ENCODE results near the gene XRCC1. TPM values are rescaled to one million over a fixed set of nuclear protein-coding genes. Genes with fewer than 3 reads are reported as not detected.
"Not testable (repeated sequence)": the region's sequence is repeated elsewhere in the genome, so short reads cannot be mapped to it uniquely, and the experiment has no call there.

The XRCC1 gene
- total and polyA plus RNA-seq, 2 donors from 2014 or later, result 19.3 to 24.5 TPM

GRCh38 chr19:43526884-43527859 is 48.2 kb downstream of the XRCC1 start, which contains the start of gene ETHE1:
Gene ETHE1 (minus strand): TSS chr19:43527201. CDS start chr19:43527177, 24 bp downstream.
- Histone ChIP-seq H3K4me3 (ENCODE audit: low read length in 3 of 3) (peak within 1 kb of the TSS; percentile 71 to 90 (median 88)), H3K27ac (ENCODE audit: low read depth in 2 of 2, low read length in 2 of 2) (peak within 1 kb of the TSS; percentile 83 to 89), H3K9me3 (ENCODE audit: control insufficient read depth in 2 of 3, insufficient read depth in 1 of 3, low read length in 3 of 3) (no peaks in the 10 kb centered on the region), H3K9ac (ENCODE audit: low read length in 3 of 3) (peak within 1 kb of the TSS; percentile 57 to 90 (median 77)), H3K36me3 (ENCODE audit: control insufficient read depth in 2 of 3, insufficient read depth in 3 of 3, low read length in 3 of 3) (peaks cover 0 to 2% (median 0%) of the 10 kb centered on the region in 3 donors), H3K4me1 (ENCODE audit: control insufficient read depth in 2 of 3, insufficient read depth in 2 of 3, low read depth in 1 of 3, low read length in 3 of 3) (peaks cover 0 to 12% (median 10%) of the 10 kb centered on the region in 3 donors), H3K27me3 (ENCODE audit: control insufficient read depth, insufficient read depth, low read length) (no peaks in the 10 kb centered on the region)
- FAIRE-seq, result no peak
- TF ChIP-seq, protein P1, sequence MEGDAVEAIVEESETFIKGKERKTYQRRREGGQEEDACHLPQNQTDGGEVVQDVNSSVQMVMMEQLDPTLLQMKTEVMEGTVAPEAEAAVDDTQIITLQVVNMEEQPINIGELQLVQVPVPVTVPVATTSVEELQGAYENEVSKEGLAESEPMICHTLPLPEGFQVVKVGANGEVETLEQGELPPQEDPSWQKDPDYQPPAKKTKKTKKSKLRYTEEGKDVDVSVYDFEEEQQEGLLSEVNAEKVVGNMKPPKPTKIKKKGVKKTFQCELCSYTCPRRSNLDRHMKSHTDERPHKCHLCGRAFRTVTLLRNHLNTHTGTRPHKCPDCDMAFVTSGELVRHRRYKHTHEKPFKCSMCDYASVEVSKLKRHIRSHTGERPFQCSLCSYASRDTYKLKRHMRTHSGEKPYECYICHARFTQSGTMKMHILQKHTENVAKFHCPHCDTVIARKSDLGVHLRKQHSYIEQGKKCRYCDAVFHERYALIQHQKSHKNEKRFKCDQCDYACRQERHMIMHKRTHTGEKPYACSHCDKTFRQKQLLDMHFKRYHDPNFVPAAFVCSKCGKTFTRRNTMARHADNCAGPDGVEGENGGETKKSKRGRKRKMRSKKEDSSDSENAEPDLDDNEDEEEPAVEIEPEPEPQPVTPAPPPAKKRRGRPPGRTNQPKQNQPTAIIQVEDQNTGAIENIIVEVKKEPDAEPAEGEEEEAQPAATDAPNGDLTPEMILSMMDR (IDR thresholded peaks at IDR 0.05; ENCODE audit: borderline replicate concordance, extremely low read depth, insufficient read depth), result no peak
- DNase-seq, result peak; percentile 80 to 94 (median 86)
- intact Hi-C loops (cut with DNase I), result no loop called here

DNA sequence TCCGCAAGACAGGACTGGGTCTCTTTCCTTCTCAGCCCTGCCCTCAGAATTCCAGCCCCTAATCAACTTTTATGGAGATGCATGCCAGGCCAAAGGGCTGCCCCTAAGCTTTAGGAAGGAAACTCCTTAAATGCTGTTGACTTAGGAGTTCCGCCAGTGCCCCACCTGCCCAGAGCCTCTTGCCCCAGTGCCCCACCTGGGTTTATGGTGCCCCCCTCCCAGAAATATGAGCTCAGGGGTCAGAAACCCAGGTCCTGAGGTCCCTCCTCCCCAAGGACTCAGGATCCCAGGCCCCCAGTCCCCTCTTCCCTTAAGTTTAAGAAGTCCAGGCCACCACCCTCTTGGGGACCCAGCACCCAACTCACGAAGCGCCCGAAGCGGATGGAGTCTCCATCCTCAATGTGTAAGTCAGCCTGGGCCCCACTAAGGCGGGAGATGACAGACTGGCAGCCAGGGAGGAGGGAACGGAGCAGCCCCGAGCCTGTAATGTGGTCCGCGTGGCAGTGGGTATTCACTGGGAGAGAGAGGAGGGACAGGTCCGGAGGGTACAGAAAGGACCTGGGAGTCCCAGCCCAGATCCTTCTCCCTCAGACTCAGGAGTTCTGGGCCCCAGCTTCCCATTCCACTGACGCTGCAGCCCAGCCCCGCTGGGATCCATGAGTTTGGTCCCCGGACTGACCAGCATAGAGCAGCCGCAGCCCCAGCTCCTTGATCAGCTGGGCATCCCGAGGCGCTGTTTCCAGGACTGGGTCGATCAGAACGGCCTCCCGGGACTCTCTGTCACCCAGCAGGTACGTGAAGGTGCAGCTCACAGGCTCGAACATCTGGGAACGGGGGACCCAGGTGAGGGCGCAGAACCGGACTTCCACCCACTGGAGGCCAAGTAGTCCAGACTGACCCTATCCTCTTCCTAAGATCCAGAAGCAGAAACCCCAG is 49.2 kb downstream of the XRCC1 start:
- intact Hi-C loops (cut with DNase I), result no loop called here
- FAIRE-seq (no peak), DNase-seq (peak; percentile 24 to 82 (median 47))
- Histone ChIP-seq H3K9me3 (ENCODE audit: control insufficient read depth in 2 of 3, insufficient read depth in 1 of 3, low read length in 3 of 3) (no peaks in the 10 kb centered on the region), H3K4me1 (ENCODE audit: control insufficient read depth in 2 of 3, insufficient read depth in 2 of 3, low read depth in 1 of 3, low read length in 3 of 3) (peaks cover 0 to 10% (median 9%) of the 10 kb centered on the region in 3 donors), H3K27ac (ENCODE audit: low read depth in 2 of 2, low read length in 2 of 2) (peak overlapping the region; percentile 83 to 89), H3K9ac (ENCODE audit: low read length in 3 of 3) (peak overlapping the region; percentile 23 to 90 (median 77)), H3K36me3 (ENCODE audit: control insufficient read depth in 2 of 3, insufficient read depth in 3 of 3, low read length in 3 of 3) (peaks cover 0 to 2% (median 0%) of the 10 kb centered on the region in 3 donors), H3K27me3 (ENCODE audit: control insufficient read depth, insufficient read depth, low read length) (no peaks in the 10 kb centered on the region), H3K4me3 (ENCODE audit: low read length in 3 of 3) (peak overlapping the region; percentile 65 to 90 (median 88))
- TF ChIP-seq, protein P1 (IDR thresholded peaks at IDR 0.05; ENCODE audit: borderline replicate concordance, extremely low read depth, insufficient read depth), result no peak

- FAIRE-seq (no peak), DNase-seq (peak; percentile 54 to 83 (median 69))
- H3K4me3 ChIP-seq (ENCODE audit: low read length in 3 of 3), result peak overlapping the region; percentile 28 to 90 (median 88)
Measured at GRCh38 chr19:43524922-43525835, 50.1 kb downstream of the XRCC1 start.

DNA sequence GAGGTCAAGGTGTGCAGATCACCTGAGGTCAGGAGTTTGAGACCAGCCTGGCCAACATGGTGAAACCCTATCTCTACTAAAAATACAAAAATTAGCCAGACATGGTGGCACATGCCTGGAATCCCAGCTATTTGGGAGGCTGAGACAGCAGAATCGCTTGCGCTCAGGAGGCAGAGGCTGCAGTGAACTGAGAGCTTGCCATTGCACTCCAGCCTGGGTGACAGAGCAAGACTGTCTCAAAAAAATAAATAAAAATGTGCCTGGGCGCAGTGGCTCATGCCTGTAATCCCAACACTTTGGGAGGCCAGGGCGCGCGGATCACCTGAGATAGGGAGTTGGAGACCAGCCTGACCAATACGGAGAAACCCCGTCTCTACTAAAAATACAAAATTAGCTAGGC is 51.6 kb downstream of the XRCC1 start:
- DNase-seq; H3K36me3 ChIP-seq (ENCODE audit: control insufficient read depth in 2 of 3, insufficient read depth in 3 of 3, low read length in 3 of 3); H3K4me3 ChIP-seq (ENCODE audit: low read length in 3 of 3); H3K9ac ChIP-seq (ENCODE audit: low read length in 3 of 3); FAIRE-seq; H3K27me3 ChIP-seq (ENCODE audit: control insufficient read depth, insufficient read depth, low read length); H3K27ac ChIP-seq (ENCODE audit: low read depth in 2 of 2, low read length in 2 of 2); H3K9me3 ChIP-seq (ENCODE audit: control insufficient read depth in 2 of 3, insufficient read depth in 1 of 3, low read length in 3 of 3): not testable (repeated sequence)
- H3K4me1 ChIP-seq (ENCODE audit: control insufficient read depth in 2 of 3, insufficient read depth in 2 of 3, low read depth in 1 of 3, low read length in 3 of 3), result peaks cover 0 to 10% (median 9%) of the 10 kb centered on the region in 3 donors
- intact Hi-C loops (cut with DNase I), result loop anchor here (5.0 kb wide), 1 partner anchor 76 kb away; no protein-coding TSS in a partner anchor

More at GRCh38 chr19:43524922-43525835, 50.1 kb downstream of the XRCC1 start:
- Histone ChIP-seq H3K36me3 (ENCODE audit: control insufficient read depth in 2 of 3, insufficient read depth in 3 of 3, low read length in 3 of 3) (peaks cover 0 to 2% (median 0%) of the 10 kb centered on the region in 3 donors), H3K27me3 (ENCODE audit: control insufficient read depth, insufficient read depth, low read length) (no peaks in the 10 kb centered on the region), H3K4me1 (ENCODE audit: control insufficient read depth in 2 of 3, insufficient read depth in 2 of 3, low read depth in 1 of 3, low read length in 3 of 3) (peaks cover 0 to 10% (median 9%) of the 10 kb centered on the region in 3 donors), H3K9me3 (ENCODE audit: control insufficient read depth in 2 of 3, insufficient read depth in 1 of 3, low read length in 3 of 3) (no peaks in the 10 kb centered on the region), H3K9ac (ENCODE audit: low read length in 3 of 3) (peak overlapping the region in 2 of 3 donors; percentile 17 to 77), H3K27ac (ENCODE audit: low read depth in 2 of 2, low read length in 2 of 2) (peak overlapping the region; percentile 83 to 89)
- intact Hi-C loops (cut with DNase I), result loop anchor here (5.0 kb wide), 1 partner anchor 78 kb away; no protein-coding TSS in a partner anchor
- TF ChIP-seq, protein P1 (IDR thresholded peaks at IDR 0.05; ENCODE audit: borderline replicate concordance, extremely low read depth, insufficient read depth), result no peak

All from kidney (tissue), 14 donors.